ENCODE results near the gene ATP5PD.

DNA sequence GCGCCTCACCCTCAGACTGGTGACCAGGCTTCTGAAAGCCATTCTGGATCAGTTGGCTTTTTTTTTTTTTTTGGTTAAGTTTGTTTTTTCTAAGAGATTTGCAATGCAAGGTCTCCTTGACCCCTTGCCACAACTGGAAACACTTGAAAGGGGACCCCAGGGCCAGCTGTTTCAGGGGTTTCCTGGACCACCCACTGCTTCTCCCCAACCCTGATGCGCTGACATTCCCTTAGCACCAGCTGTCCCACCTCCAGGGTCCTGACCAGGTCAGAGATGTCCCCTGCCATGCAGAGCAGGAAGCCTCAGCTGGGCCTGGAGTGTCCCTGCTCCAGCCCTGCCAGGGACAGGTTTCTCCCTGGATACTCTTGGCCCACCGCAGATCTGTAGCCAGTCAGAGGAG, 42.4 kb downstream of the ATP5PD start:
- no peak for TF ChIP-seq CTCF (IDR thresholded peaks at IDR 0.05; ENCODE audit: low read length)
- TF ChIP-seq EZH2 (IDR thresholded peaks at IDR 0.05; ENCODE audit: borderline replicate concordance, low read length) = no peak

Data from OCI-LY1 (cell line).